Activated CD4-positive, alpha-beta memory T cell treated with anti-CD3 and anti-CD28 coated beads for 36 hours (primary cell): ENCODE measurements around the gene OR5H1. TPM values are rescaled to one million over a fixed set of nuclear protein-coding genes. Genes with fewer than 3 reads are reported as not detected.
"Not testable (repeated sequence)": the region's sequence is repeated elsewhere in the genome, so short reads cannot be mapped to it uniquely, and the experiment has no call there.

ENCODE experiments used
- CTCF ChIA-PET: fragments of 350-600 bp; sonication (Branson Sonifier 250); formaldehyde crosslinking; loops from one replicate; lab custom pipeline; 2021; ENCODE audit warnings: antibody characterized with exemption, inconsistent platforms; lab: Charles Lee
- POLR2A ChIA-PET: fragments of 350-600 bp; sonication (Branson Sonifier 250); formaldehyde crosslinking; loops from one replicate; lab custom pipeline; 2021; ENCODE audit warnings: antibody characterized with exemption; lab: Charles Lee
- DNase-seq: peaks from one replicate; pipeline ENCODE4 v3.0.0-alpha.2; 2020
- H3K27ac Mint-ChIP-seq: one replicate; pipeline ENCODE4 v1.8.0; 2021; ENCODE audit warnings: mixed read lengths
- H3K27me3 Mint-ChIP-seq: one replicate; pipeline ENCODE4 v1.8.0; 2021; ENCODE audit warnings: mixed read lengths
- H3K36me3 Mint-ChIP-seq: one replicate; pipeline ENCODE4 v1.8.0; 2021; ENCODE audit warnings: mixed read lengths
- H3K4me1 Mint-ChIP-seq: one replicate; pipeline ENCODE4 v1.8.0; 2021; ENCODE audit warnings: low read depth, mixed read lengths
- H3K4me3 Mint-ChIP-seq: one replicate; pipeline ENCODE4 v1.8.0; 2021; ENCODE audit warnings: mild to moderate bottlenecking, mixed read lengths
- H3K9me3 Mint-ChIP-seq: one replicate; pipeline ENCODE4 v1.8.0; 2021; ENCODE audit warnings: mixed read lengths
- intact Hi-C: fragments of 100-400 bp; cut with micrococcal nuclease; formaldehyde crosslinking; loops from one replicate; pipeline ENCODE4 v1.15.1; 2023
- total RNA-seq, 2 experiments: library from RNA; stranded (reverse); gene quantifications; one replicate each; pipeline ENCODE4 v1.2.3, GENCODE V29; 2021

The OR5H1 gene
- not detected for total RNA-seq

DNA sequence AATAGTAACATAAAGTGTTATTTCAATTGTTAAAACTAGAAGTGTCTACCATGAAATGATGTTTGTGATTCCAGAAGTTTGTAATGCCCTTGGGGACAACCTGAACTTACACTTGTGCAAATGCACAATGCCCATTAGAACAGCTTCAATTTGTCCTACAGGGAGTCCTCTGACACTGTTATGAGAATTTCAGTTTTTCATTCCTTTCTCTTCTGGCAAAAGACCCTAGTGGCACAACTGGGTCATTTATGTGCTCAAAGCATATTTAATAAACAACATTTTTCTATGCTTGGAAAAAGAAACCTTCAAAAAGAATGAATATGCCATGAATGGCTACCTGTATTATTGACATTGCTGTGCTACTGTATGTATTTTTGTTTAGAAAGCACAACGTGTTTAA, at the start of gene OR5H1:
OR5H1 (plus strand) TSS at position 301 of the 400 bp plus-strand sequence. CDS start 1,977 bp downstream, outside the sequence.
- H3K4me1 Mint-ChIP-seq, result no peaks in the 10 kb centered on the region
- H3K27me3 Mint-ChIP-seq, result no peaks in the 10 kb centered on the region
- H3K9me3 Mint-ChIP-seq, result no peaks in the 10 kb centered on the region
- no peak for DNase-seq
- H3K27ac Mint-ChIP-seq, result no peak within 1 kb of the TSS
- ChIA-PET POLR2A (no interaction called here), CTCF (no interaction called here)
- intact Hi-C loops, result no loop called here
- H3K36me3 Mint-ChIP-seq, result no peaks in the 10 kb centered on the region
- no peak within 1 kb of the TSS for H3K4me3 Mint-ChIP-seq

DNA sequence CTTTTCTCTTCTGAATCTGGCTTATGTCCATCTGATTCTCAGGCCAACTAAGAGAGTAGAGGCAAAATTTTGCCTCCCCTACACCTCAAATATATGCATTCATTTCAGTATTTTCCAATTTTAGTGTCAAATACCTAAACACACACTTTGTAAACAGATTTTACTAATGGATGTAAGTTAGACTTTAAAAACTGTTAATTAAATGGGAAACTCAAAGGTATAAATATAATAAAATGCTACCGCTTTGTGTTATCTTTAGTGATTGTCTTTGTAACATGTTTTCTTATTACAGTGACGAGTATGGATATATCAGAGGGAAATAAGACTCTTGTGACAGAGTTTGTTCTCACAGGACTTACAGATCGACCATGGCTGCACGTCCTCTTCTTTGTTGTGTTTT, 43.6 kb upstream of the OR5H1 start, which contains the start of gene OR5AC2:
OR5AC2 (plus strand) TSS at position 301 of the 400 bp plus-strand sequence; CDS start at position 301, 0 bp downstream.
- Mint-ChIP-seq H3K27me3 (no peaks in the 10 kb centered on the region), H3K36me3 (no peaks in the 10 kb centered on the region), H3K4me3 (no peak within 1 kb of the TSS), H3K27ac (no peak within 1 kb of the TSS), H3K9me3 (no peaks in the 10 kb centered on the region), H3K4me1 (no peaks in the 10 kb centered on the region)
- intact Hi-C loops, result no loop called here
- CTCF ChIA-PET, result no interaction called here
- DNase-seq, result no peak
- POLR2A ChIA-PET, result no interaction called here

DNA sequence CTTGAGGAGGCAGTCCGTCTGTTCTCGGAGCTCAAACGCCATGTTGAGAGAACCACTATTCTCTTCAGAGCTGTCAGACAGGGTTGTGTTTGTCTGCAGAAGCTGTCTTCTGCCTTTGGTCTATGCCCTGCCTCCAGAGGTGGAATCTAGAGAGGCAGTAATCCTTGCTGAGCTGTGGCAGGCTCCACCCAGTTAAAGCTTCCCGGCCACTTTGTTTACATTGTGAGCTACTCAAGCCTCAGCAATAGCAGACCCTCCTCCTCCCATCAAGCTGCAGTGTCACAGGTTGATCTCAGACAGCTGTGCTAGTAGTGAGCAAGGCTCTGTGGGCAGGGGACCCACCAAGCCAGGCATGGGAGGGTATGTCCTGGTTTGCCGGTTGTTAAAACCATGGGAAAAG, 34.6 kb upstream of the OR5H1 start:
- DNase-seq, result no peak
- no peak overlapping the region for H3K27ac Mint-ChIP-seq
- H3K4me3 Mint-ChIP-seq, result no peak overlapping the region
- POLR2A ChIA-PET, result no interaction called here
- H3K36me3 Mint-ChIP-seq, result no peaks in the 10 kb centered on the region
- no peaks in the 10 kb centered on the region for H3K9me3 Mint-ChIP-seq
- H3K27me3 Mint-ChIP-seq, result peaks cover 8% of the 10 kb centered on the region
- no peaks in the 10 kb centered on the region for H3K4me1 Mint-ChIP-seq
- intact Hi-C loops, result no loop called here
- CTCF ChIA-PET, result no interaction called here

DNA sequence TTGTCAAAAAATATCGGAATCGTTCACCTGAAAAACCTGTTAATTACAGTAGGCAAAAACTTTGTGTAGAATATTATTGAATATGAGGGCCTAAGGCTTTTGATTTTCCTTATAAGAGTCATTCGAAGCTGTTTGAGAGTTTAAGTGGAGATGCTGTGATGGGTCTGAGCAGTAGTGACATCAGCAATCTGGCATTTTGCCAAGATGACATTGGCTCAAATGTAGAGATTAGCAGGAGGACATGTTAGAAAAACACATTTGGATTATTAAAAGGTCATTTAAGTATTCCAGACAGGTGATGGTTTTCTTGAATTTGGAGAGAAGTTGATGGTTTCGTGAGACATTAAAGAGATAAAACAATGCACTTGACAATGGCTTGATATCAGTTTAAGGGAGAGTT, 30.7 kb upstream of the OR5H1 start:
- ChIA-PET POLR2A (no interaction called here), CTCF (no interaction called here)
- Mint-ChIP-seq H3K9me3 (no peaks in the 10 kb centered on the region), H3K27ac (no peak overlapping the region), H3K27me3 (peaks cover 7% of the 10 kb centered on the region), H3K4me3 (no peak overlapping the region), H3K36me3 (no peaks in the 10 kb centered on the region), H3K4me1 (no peaks in the 10 kb centered on the region)
- intact Hi-C loops, result no loop called here
- DNase-seq, result no peak

DNA sequence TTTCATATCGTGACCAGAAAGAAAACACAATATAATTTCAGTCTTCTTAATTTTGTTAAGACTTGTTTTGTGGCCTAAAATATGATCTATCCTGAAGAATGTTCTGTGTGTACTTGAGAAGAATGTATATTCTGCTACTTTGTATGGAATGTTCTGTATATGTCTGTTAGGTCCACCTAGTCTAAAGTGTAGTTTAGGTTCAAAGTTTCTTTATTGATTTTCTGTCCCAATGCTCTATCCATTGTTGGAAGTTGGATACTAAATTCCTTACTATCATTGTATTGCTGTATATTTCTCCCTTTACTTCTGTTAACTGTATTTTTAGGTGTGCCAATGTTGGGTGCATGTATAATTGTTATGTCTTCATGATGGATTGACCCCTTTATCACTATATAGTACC, 22.4 kb upstream of the OR5H1 start:
- no peak for DNase-seq
- POLR2A ChIA-PET, result no interaction called here
- Mint-ChIP-seq H3K9me3 (peaks cover 9% of the 10 kb centered on the region), H3K27me3 (no peaks in the 10 kb centered on the region), H3K27ac (no peak overlapping the region), H3K36me3 (no peaks in the 10 kb centered on the region), H3K4me3 (no peak overlapping the region), H3K4me1 (no peaks in the 10 kb centered on the region)
- intact Hi-C loops, result no loop called here
- CTCF ChIA-PET, result no interaction called here

DNA sequence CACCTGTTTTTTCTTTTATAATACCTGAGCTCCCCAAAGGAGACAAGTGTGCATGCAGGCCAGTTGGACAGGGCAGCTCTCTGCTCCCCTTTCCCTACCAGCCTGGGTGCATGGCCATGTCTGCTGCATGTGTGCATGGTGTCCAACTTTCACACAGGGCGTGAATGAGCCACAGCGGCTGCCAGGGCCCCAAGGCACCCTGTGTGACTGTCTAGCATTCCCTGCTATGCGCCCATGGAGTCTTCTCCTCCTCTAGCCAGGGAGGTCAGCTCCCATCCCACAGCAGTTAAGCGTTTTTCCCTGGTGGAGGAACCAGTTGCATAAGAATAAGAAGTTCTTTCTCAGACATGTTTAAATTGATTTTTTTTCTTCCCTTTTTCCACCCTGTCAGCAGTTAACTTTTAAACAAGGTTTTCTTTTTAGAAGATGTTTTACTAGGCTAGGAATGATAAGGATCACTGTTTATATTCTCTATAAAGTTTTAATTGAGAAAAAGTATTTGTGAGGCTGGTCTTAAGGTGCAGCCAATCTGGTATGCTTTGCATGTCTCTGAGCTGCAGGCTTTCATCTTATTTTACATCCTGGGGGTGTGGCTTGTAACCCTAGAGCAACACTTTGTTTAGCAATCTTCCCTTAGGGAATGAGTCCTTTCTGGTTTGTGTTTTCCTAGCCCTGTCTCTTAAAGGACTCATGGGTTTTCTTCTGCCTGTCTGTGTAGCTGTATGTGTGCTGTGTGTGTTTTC, 20.5 kb upstream of the OR5H1 start:
- H3K4me1 Mint-ChIP-seq, result no peaks in the 10 kb centered on the region
- peaks cover 9% of the 10 kb centered on the region for H3K9me3 Mint-ChIP-seq
- no peaks in the 10 kb centered on the region for H3K27me3 Mint-ChIP-seq
- DNase-seq, result no peak
- POLR2A ChIA-PET, result no interaction called here
- intact Hi-C loops, result no loop called here
- H3K4me3 Mint-ChIP-seq, result no peak overlapping the region
- CTCF ChIA-PET, result no interaction called here
- H3K27ac Mint-ChIP-seq, result no peak overlapping the region
- no peaks in the 10 kb centered on the region for H3K36me3 Mint-ChIP-seq

DNA sequence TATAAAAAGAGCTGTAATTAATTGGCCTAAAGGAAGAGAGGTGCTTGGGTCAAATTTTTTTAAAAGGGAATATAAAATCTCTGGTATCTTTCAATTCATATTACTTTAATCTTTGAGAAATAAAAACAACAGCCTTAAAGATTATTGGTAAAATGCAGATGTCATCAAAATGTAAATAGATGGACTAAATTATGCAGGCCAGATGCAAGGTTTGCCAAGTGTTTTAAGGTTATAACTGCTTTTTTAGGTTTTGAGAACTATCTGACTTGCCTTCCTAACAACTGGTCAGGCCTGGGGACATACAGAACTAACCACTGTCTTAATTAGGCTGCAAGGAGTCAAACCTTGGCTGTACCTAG, 20.0 kb upstream of the OR5H1 start:
- CTCF ChIA-PET, result no interaction called here
- Mint-ChIP-seq H3K4me1 (no peaks in the 10 kb centered on the region), H3K27me3 (no peaks in the 10 kb centered on the region), H3K4me3 (no peak overlapping the region), H3K9me3 (peaks cover 9% of the 10 kb centered on the region), H3K36me3 (no peaks in the 10 kb centered on the region), H3K27ac (no peak overlapping the region)
- intact Hi-C loops, result no loop called here
- POLR2A ChIA-PET, result no interaction called here
- no peak for DNase-seq

DNA sequence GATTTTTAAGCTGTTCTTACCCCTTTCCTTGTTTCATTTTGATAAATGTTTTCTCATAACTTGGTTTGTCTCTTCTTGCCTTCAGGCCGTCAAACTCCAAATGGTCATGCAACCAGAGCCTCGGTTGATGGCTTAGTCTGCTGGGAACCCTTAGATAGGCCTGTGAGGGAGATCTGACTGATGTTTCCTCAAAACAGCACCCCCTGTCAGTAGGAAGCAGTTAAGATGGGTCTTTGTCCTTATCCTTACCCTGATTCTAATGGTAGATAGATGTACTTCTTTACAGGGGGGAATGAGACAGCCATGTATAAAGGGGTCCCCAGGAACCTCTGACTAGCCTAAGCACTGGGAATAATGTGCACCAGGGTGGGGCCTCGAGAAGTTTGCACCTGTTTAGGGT, 16.3 kb upstream of the OR5H1 start:
- H3K4me3 Mint-ChIP-seq, result no peak overlapping the region
- ChIA-PET POLR2A (no interaction called here), CTCF (no interaction called here)
- no peak overlapping the region for H3K27ac Mint-ChIP-seq
- no peaks in the 10 kb centered on the region for H3K4me1 Mint-ChIP-seq
- DNase-seq, result no peak
- H3K27me3 Mint-ChIP-seq, result no peaks in the 10 kb centered on the region
- no peaks in the 10 kb centered on the region for H3K36me3 Mint-ChIP-seq
- peaks cover 9% of the 10 kb centered on the region for H3K9me3 Mint-ChIP-seq
- intact Hi-C loops, result no loop called here

DNA sequence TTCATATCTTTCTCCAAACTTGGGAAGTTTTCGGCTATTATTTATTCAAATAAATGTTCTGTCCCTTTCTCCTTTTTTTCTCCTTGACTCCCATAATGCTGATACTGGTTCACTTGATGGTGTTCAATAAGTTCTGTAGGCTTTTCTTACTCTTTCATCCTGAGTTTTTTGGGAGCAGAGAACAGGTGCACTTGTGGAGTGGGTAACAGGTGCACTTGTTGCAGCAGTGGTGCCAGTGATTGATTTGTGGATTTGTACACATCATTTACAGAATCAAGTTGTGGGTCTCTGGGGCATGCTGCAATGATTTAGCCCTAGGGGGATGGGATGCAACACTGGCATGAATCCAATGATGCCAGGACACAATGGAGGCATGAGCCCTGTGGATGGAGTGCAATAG, 14.8 kb upstream of the OR5H1 start:
- peaks cover 4% of the 10 kb centered on the region for H3K9me3 Mint-ChIP-seq
- no peak overlapping the region for H3K27ac Mint-ChIP-seq
- no peaks in the 10 kb centered on the region for H3K27me3 Mint-ChIP-seq
- intact Hi-C loops, result no loop called here
- DNase-seq, result no peak
- H3K4me3 Mint-ChIP-seq, result no peak overlapping the region
- H3K4me1 Mint-ChIP-seq, result no peaks in the 10 kb centered on the region
- POLR2A ChIA-PET, result no interaction called here
- CTCF ChIA-PET, result no interaction called here
- no peaks in the 10 kb centered on the region for H3K36me3 Mint-ChIP-seq

DNA sequence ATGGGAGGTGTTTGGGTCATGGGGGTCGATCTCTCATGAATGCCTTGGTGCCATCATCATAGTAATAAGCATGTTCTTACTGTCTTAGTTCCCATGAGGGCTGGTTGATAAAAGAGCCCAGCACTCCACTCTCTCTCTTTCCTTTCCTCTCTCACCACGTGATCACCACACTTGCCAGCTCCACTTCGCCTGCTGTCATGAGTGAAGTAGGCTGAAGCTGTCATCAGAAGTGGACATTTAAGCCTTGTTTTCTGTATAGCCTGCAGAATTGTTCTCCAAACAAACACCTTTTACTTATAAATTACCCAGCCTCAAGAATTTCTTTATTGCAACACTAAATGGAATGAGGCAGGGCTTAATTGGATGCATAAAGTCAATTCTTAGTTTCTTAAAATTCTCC, 6.1 kb downstream of the OR5H1 start:
- H3K27me3 Mint-ChIP-seq, result peaks cover 1% of the 10 kb centered on the region
- intact Hi-C loops, result no loop called here
- POLR2A ChIA-PET, result no interaction called here
- CTCF ChIA-PET, result no interaction called here
- H3K4me3 Mint-ChIP-seq, result no peak overlapping the region
- no peaks in the 10 kb centered on the region for H3K4me1 Mint-ChIP-seq
- H3K27ac Mint-ChIP-seq, result no peak overlapping the region
- no peaks in the 10 kb centered on the region for H3K36me3 Mint-ChIP-seq
- H3K9me3 Mint-ChIP-seq, result no peaks in the 10 kb centered on the region
- DNase-seq, result no peak

DNA sequence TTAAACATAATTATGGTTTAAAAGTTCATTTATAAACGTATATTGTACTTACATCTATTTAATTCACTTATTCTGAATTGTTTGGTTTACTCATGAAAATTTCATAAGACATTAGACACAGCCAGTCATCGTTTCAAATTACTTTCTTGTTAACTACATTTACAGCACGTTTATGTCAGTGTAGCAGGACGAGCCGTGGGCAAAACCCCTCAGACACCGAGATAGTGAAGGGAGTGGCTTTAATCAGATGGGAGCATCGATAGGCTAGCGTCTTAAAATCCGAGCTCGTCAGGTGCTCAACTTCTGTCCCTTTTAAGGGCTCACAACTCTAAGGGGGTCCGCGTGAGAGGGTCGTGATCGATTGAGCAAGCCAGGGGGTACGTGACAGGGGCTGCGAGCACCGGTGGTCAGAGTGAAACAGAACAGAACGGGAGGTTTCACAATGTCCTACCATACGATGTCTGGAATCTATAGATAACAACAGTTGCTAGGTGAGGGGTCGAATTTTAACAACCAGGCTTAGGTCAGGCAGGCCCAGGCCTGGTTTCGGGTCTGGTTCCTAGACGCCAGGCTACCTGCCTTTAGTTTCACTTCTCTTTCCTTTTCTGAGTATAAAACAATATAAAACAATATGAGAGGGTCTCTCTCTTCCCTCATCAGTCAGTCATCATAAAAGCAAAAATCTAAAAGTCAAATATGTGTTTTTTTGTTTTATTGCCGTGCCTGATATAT, 7.5 kb downstream of the OR5H1 start:
- H3K27me3 Mint-ChIP-seq, H3K4me3 Mint-ChIP-seq, intact Hi-C loops, H3K4me1 Mint-ChIP-seq, POLR2A ChIA-PET, H3K36me3 Mint-ChIP-seq, H3K9me3 Mint-ChIP-seq, CTCF ChIA-PET, H3K27ac Mint-ChIP-seq, DNase-seq: not testable (repeated sequence)

DNA sequence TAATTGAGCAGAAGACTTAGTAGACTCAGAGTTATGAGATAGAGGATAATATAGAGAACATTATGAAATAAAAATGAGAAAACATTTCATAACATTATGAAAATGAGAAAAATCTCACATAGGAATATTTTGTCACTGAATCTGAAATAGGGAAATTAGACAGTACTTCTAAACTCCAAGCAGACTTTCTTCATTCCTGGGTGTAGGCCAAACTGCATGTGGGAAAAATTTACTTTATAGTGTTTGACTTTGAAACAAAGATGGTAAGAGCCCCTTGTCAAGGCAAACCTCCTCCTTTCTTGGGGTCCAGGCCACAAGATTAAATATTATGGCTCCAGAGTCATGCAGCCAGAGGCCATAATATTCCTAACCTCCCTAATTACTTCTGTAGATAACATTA, 10.0 kb downstream of the OR5H1 start:
- POLR2A ChIA-PET, result no interaction called here
- no peak overlapping the region for H3K27ac Mint-ChIP-seq
- intact Hi-C loops, result no loop called here
- peaks cover 1% of the 10 kb centered on the region for H3K27me3 Mint-ChIP-seq
- no peak overlapping the region for H3K4me3 Mint-ChIP-seq
- H3K4me1 Mint-ChIP-seq, result no peaks in the 10 kb centered on the region
- H3K36me3 Mint-ChIP-seq, result no peaks in the 10 kb centered on the region
- no peak for DNase-seq
- H3K9me3 Mint-ChIP-seq, result no peaks in the 10 kb centered on the region
- CTCF ChIA-PET, result no interaction called here

DNA sequence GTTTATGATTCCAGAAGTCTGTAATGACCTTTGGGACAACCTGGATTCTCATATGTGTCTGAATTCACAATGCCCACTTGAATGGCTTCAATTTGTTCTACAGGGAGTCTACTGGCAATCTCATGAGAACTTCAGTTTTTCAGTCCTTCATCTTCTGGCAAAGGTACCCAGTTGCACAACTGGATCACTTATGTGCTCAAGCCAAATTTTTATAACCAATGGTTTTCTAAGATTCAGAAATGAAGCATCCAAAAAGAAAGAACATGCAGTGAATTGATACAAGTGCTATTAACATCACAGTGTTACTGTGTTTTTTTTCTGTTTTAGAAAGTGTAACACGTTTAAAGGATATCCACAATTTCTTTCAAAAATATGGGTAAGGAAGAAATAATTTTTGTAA, 16.7 kb downstream of the OR5H1 start, which contains the start of gene OR5H14:
OR5H14 (plus strand) TSS at position 301 of the 400 bp plus-strand sequence. CDS start 1,907 bp downstream, outside the sequence.
- Mint-ChIP-seq H3K36me3 (no peaks in the 10 kb centered on the region), H3K9me3 (no peaks in the 10 kb centered on the region), H3K27ac (no peak within 1 kb of the TSS), H3K27me3 (peaks cover 3% of the 10 kb centered on the region), H3K4me1 (no peaks in the 10 kb centered on the region), H3K4me3 (no peak within 1 kb of the TSS)
- ChIA-PET CTCF (no interaction called here), POLR2A (no interaction called here)
- DNase-seq, result no peak
- intact Hi-C loops, result no loop called here
